ENCODE data around the gene VTI1B.
A peak's percentile ranks its signal among the peaks of the same experiment; 100 is the strongest.

VTI1B gene

GRCh38 chr14:67620217-67620785 lies 54.1 kb downstream of the VTI1B start:
- DNase-seq (ENCODE audit: low read depth): no peak

GRCh38 chr14:67619446-67620216 lies 54.8 kb downstream of the VTI1B start, which contains the start of gene ARG2:
ARG2 (plus strand) TSS chr14:67619920; CDS start chr14:67619978, 58 bp downstream.
- H3K4me3 ChIP-seq (ENCODE audit: low read depth, low read length): peak within 1 kb of the TSS; percentile 76
- TF ChIP-seq CTCF (IDR thresholded peaks at IDR 0.05; ENCODE audit: insufficient read depth, low read depth, low read length, missing control alignments): no peak
- DNase-seq (ENCODE audit: low read depth): peak; percentile 96

More at GRCh38 chr14:67620217-67620785, 54.1 kb downstream of the VTI1B start:
- peak overlapping the region; percentile 76 for H3K4me3 ChIP-seq (ENCODE audit: low read depth, low read length)
- TF ChIP-seq CTCF (IDR thresholded peaks at IDR 0.05; ENCODE audit: insufficient read depth, low read depth, low read length, missing control alignments): no peak

- DNase-seq (ENCODE audit: low read depth): peak; percentile 72
- peak; percentile 63 for TF ChIP-seq CTCF (IDR thresholded peaks at IDR 0.05; ENCODE audit: insufficient read depth, low read depth, low read length, missing control alignments)
- H3K4me3 ChIP-seq (ENCODE audit: low read depth, low read length): peak overlapping the region; percentile 76
Measured at GRCh38 chr14:67618617-67619063, 55.8 kb downstream of the VTI1B start.

GRCh38 chr14:67610491-67610890 lies 63.9 kb downstream of the VTI1B start:
- no peak overlapping the region for H3K4me3 ChIP-seq (ENCODE audit: low read depth, low read length)
- TF ChIP-seq CTCF (IDR thresholded peaks at IDR 0.05; ENCODE audit: insufficient read depth, low read depth, low read length, missing control alignments): no peak
- DNase-seq (ENCODE audit: low read depth): no peak

GRCh38 chr14:67609642-67610310 lies 64.7 kb downstream of the VTI1B start:
- no peak for TF ChIP-seq CTCF (IDR thresholded peaks at IDR 0.05; ENCODE audit: insufficient read depth, low read depth, low read length, missing control alignments)
- DNase-seq (ENCODE audit: low read depth): no peak
- no peak overlapping the region for H3K4me3 ChIP-seq (ENCODE audit: low read depth, low read length)

- TF ChIP-seq CTCF (IDR thresholded peaks at IDR 0.05; ENCODE audit: insufficient read depth, low read depth, low read length, missing control alignments): no peak
- no peak overlapping the region for H3K4me3 ChIP-seq (ENCODE audit: low read depth, low read length)
- no peak for DNase-seq (ENCODE audit: low read depth)
Measured at GRCh38 chr14:67607646-67608045, 66.8 kb downstream of the VTI1B start.

Measured in GM12865 (cell line).